Stomach (tissue), 9 donors: ENCODE measurements around the gene THSD7B. TPM values are rescaled to one million over a fixed set of nuclear protein-coding genes. Genes with fewer than 3 reads are reported as not detected.
"Not testable (repeated sequence)": the region's sequence is repeated elsewhere in the genome, so short reads cannot be mapped to it uniquely, and the experiment has no call there.

Experiments used
- DNase-seq, 2 donors: peaks; one replicate each; pipeline versions ENCODE4 v3.0.0 to v3.0.0-alpha.2; 2013 to 2019
- H3K27ac ChIP-seq, 5 donors: fragments of 200-600 bp in 4 of 5; sonication (generic) in 4 of 5; one replicate each; pipeline ENCODE4 v1.5.1; 2013 to 2019; ENCODE audit warnings: mild to moderate bottlenecking in 1 of 5, moderate library complexity in 1 of 5
- H3K27me3 ChIP-seq, 3 donors: fragments of 200-600 bp; sonication (generic); one replicate each; pipeline ENCODE4 v1.5.1; 2017 to 2019; ENCODE audit warnings: mixed run types in 1 of 3
- H3K36me3 ChIP-seq, 4 donors: fragments of 200-600 bp; sonication (generic); 1 replicate in 3 of 4; 2 replicates in 1 of 4; pipeline ENCODE4 v1.5.1; 2016 to 2019
- H3K4me1 ChIP-seq, 4 donors: fragments of 200-600 bp; sonication (generic); one replicate each; pipeline ENCODE4 v1.5.1; 2016 to 2019
- H3K4me3 ChIP-seq, 4 donors: fragments of 200-600 bp; sonication (generic) in 3 of 4; one replicate each; pipeline ENCODE4 v1.5.1; 2016 to 2019; ENCODE audit warnings: mild to moderate bottlenecking in 1 of 4
- H3K9me3 ChIP-seq, 4 donors: fragments of 200-600 bp; sonication (generic); one replicate each; pipeline ENCODE4 v1.5.1; 2016 to 2019
- EP300 ChIP-seq: sonication (generic); formaldehyde crosslinking; IDR thresholded peaks from one replicate; pipeline ENCODE4 v1.6.1; 2017; ENCODE audit warnings: antibody characterized with exemption
- POLR2A ChIP-seq, 4 donors: fragments of 450-650 bp; IDR thresholded peaks; one replicate each; pipeline ENCODE4 v1.6.1; 2016; ENCODE audit warnings: antibody characterized with exemption in 4 of 4, control low read depth in 2 of 4, mild to moderate bottlenecking in 1 of 4, moderate library complexity in 1 of 4
- POLR2AphosphoS5 ChIP-seq, 3 donors: sonication (generic); formaldehyde crosslinking; IDR thresholded peaks; one replicate each; pipeline ENCODE4 v1.6.1; 2016; ENCODE audit warnings: antibody characterized with exemption in 3 of 3
- WGBS, 5 donors: extraction: QIAGEN DNeasy Blood & Tissue Kit in 3 of 5; methylation state at CpG; one replicate each; pipeline versions ENCODE4 v1.1.5 to v1.1.7; 2013 to 2018; 5-methylcytosine and 5-hydroxymethylcytosine counted together
- intact Hi-C: fragments of 100-400 bp; cut with DNase I; formaldehyde crosslinking; loops from one replicate; pipeline ENCODE4 v1.15.1; 2023; ENCODE audit warnings: low total_unique reads
- polyA plus RNA-seq, 3 donors: library from polyadenylated mRNA; stranded (reverse); fragments of 200-250 nt; gene quantifications; one replicate each; pipeline ENCODE4 v1.2.3, GENCODE V29; 2013
- total RNA-seq, 5 donors: library from RNA; depleted of rRNA; stranded (reverse); fragments of >200 nt; gene quantifications; one replicate each; pipeline versions ENCODE4 v1.1.0 to v1.2.3, GENCODE V29; 2014 to 2016
- TF ChIP-seq, protein P1 (sequence below), 7 experiments: fragments of 450-650 bp in 4 of 7; fragments of 200-600 bp in 3 of 7; sonication (generic) in 3 of 7; IDR thresholded peaks; one replicate each; pipeline ENCODE4 v1.5.1; 2016 to 2019; ENCODE audit warnings: antibody characterized with exemption in 7 of 7, control low read depth in 2 of 7, mild to moderate bottlenecking in 1 of 7
- donor health status: healthy with polysubstance abuse.
- donor health status: Bipolar disorder and iron deficiency.
- donor health status: healthy.

The THSD7B gene
- total and polyA plus RNA-seq, 8 donors = 0.05 to 4.4 TPM; not detected in 6

GRCh38 chr2:137693534-137693933 lies 928.2 kb downstream of the THSD7B start:
- peaks cover 0 to 13% (median 0%) of the 10 kb centered on the region in 4 donors for H3K9me3 ChIP-seq
- H3K27me3 ChIP-seq = no peaks in the 10 kb centered on the region
- no peaks in the 10 kb centered on the region for H3K36me3 ChIP-seq
- TF ChIP-seq POLR2AphosphoS5 (IDR thresholded peaks at IDR 0.05) = no peak
- TF ChIP-seq POLR2A (IDR thresholded peaks at IDR 0.05) = no peak
- TF ChIP-seq, protein P1, sequence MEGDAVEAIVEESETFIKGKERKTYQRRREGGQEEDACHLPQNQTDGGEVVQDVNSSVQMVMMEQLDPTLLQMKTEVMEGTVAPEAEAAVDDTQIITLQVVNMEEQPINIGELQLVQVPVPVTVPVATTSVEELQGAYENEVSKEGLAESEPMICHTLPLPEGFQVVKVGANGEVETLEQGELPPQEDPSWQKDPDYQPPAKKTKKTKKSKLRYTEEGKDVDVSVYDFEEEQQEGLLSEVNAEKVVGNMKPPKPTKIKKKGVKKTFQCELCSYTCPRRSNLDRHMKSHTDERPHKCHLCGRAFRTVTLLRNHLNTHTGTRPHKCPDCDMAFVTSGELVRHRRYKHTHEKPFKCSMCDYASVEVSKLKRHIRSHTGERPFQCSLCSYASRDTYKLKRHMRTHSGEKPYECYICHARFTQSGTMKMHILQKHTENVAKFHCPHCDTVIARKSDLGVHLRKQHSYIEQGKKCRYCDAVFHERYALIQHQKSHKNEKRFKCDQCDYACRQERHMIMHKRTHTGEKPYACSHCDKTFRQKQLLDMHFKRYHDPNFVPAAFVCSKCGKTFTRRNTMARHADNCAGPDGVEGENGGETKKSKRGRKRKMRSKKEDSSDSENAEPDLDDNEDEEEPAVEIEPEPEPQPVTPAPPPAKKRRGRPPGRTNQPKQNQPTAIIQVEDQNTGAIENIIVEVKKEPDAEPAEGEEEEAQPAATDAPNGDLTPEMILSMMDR (IDR thresholded peaks at IDR 0.05) = no peak
- TF ChIP-seq EP300 = no peak
- no peak overlapping the region for H3K4me3 ChIP-seq
- intact Hi-C loops = no loop called here
- DNase-seq = peak in 1 of 2 donors; percentile 49
- no peak overlapping the region for H3K27ac ChIP-seq
- 16 to 21% (median 19%) methylated on average over 2 of the region's 2 CpGs for WGBS, 5 donors
- H3K4me1 ChIP-seq = no peaks in the 10 kb centered on the region

GRCh38 chr2:137696916-137697315 lies 931.6 kb downstream of the THSD7B start:
- no peaks in the 10 kb centered on the region for H3K27me3 ChIP-seq
- peaks cover 0 to 25% (median 3%) of the 10 kb centered on the region in 4 donors for H3K9me3 ChIP-seq
- 75 to 97% (median 86%) methylated on average over 1 of the region's 1 CpG for WGBS, 5 donors

GRCh38 chr2:137700250-137700649 lies 934.9 kb downstream of the THSD7B start:
- H3K27me3 ChIP-seq, H3K27ac ChIP-seq, DNase-seq, H3K36me3 ChIP-seq, intact Hi-C loops, H3K4me3 ChIP-seq, H3K4me1 ChIP-seq: not testable (repeated sequence)
- H3K9me3 ChIP-seq = peaks cover 0 to 27% (median 3%) of the 10 kb centered on the region in 4 donors
- WGBS, 5 donors = 38 to 68% (median 46%) methylated on average over 1 of the region's 1 CpG

More at GRCh38 chr2:137696916-137697315, 931.6 kb downstream of the THSD7B start:
- Histone ChIP-seq H3K4me3 (no peak overlapping the region), H3K27ac (no peak overlapping the region), H3K4me1 (no peaks in the 10 kb centered on the region), H3K36me3 (no peaks in the 10 kb centered on the region)
- DNase-seq = no peak
- intact Hi-C loops = no loop called here
- TF ChIP-seq, protein P1 (IDR thresholded peaks at IDR 0.05) = no peak
- no peak for TF ChIP-seq EP300
- no peak for TF ChIP-seq POLR2A (IDR thresholded peaks at IDR 0.05)
- TF ChIP-seq POLR2AphosphoS5 (IDR thresholded peaks at IDR 0.05) = no peak

DNA sequence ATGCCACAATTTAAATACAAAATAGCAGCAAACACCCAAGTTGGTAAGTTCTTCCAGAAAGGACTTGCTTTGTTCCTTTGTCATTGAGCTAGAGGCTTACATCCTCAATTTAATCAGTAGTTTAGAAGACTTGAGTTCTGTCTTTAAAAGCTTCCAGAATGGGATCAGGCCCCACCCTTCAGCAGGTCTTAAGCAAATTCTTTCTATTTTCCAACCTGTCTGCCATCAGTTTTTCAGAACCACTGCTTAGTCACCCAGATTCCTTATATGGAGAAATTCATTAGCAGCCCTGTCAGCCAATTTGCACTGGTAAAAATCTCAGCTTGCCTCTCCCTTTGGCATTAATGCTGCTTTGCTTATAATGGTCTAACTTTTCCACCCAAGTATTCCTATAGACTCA lies 935.3 kb downstream of the THSD7B start:
- Histone ChIP-seq H3K9me3 (peaks cover 0 to 27% (median 3%) of the 10 kb centered on the region in 4 donors), H3K36me3 (no peaks in the 10 kb centered on the region), H3K4me3 (no peak overlapping the region), H3K27me3 (no peaks in the 10 kb centered on the region), H3K4me1 (no peaks in the 10 kb centered on the region), H3K27ac (no peak overlapping the region)
- no peak for DNase-seq
- TF ChIP-seq POLR2A (IDR thresholded peaks at IDR 0.05) (no peak), EP300 (no peak), POLR2AphosphoS5 (IDR thresholded peaks at IDR 0.05) (no peak)
- TF ChIP-seq, protein P1 (IDR thresholded peaks at IDR 0.05) = no peak
- intact Hi-C loops = no loop called here

GRCh38 chr2:137705296-137705695 lies 940.0 kb downstream of the THSD7B start:
- H3K27ac ChIP-seq = no peak overlapping the region
- H3K4me3 ChIP-seq = no peak overlapping the region
- intact Hi-C loops = no loop called here
- H3K36me3 ChIP-seq = no peaks in the 10 kb centered on the region
- no peak for TF ChIP-seq POLR2A (IDR thresholded peaks at IDR 0.05)
- TF ChIP-seq, protein P1 (IDR thresholded peaks at IDR 0.05) = no peak
- TF ChIP-seq POLR2AphosphoS5 (IDR thresholded peaks at IDR 0.05) = no peak
- no peak for TF ChIP-seq EP300
- no peaks in the 10 kb centered on the region for H3K4me1 ChIP-seq
- H3K9me3 ChIP-seq = peaks cover 0 to 29% (median 16%) of the 10 kb centered on the region in 4 donors
- WGBS, 5 donors = 82 to 92% (median 84%) methylated on average over 4 of the region's 4 CpGs
- DNase-seq = no peak
- no peaks in the 10 kb centered on the region for H3K27me3 ChIP-seq
